NCI-H2081 (cell line): Measurements from ENCODE around the gene PPFIA4.

Source experiments
- DNase-seq, 2 experiments: peaks; one replicate each; lab custom pipeline; 2025; lab: John Stamatoyannopoulos, UW

The PPFIA4 gene

DNA sequence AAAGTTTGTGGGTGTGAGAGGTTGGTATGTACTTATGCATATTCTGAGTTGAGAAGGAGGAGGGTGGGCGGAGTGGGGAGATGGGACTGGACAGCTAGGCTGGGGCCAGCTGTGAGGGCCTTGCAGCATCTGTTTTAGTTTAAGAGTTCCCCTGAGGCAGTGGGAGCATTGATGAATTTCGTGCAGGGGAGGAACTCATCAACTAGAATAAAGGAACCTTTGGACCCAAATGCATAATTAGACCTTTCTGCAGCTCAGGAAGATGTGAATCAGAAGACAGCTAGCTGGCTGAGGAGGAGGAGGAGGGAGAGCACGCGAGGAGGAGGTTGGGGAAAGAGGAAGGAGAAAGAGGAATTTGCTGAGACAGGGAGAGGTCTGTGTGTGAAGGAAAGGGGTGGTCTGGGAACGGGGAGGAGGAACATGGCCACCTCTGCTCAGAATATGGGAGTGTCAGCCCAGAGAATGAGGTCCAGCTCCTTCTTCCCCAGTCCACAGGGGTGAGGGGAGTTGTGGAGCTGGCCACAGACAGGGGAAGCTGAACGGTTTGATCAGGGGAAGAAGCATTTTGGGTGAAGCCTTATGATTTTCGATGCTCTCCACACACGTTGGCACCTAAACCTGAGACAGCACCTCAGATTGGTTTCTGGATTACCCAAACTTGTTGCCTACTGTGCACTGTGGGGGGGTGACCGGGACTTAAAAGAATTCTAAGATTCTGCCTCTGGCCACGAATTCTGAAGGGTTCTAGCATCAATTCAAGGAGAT lies 31.8 kb downstream of the PPFIA4 start:
- no peak for DNase-seq

- no peak for DNase-seq
Observed at GRCh38 chr1:203058676-203058935, 32.3 kb downstream of the PPFIA4 start.

DNA sequence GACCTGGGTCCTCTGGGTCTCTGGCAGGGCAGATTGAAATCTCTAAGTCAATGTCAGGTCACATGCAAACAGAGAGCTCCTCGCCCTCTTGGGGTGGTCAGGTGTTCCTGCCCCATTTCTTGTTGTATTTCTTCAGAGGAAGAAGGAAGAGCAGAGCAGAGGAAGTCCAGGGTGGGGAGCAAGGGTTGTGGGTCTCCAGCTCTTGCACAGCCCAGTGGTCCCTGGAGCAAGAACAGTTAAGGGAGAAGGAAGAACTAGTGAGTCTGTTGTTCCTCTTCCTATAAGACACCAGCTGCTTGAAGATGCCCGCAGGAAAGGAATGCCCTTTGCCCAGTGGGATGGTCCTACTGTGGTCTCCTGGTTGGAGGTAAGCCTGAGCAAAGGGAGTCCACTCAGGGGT lies 33.2 kb downstream of the PPFIA4 start:
- DNase-seq: no peak

DNA sequence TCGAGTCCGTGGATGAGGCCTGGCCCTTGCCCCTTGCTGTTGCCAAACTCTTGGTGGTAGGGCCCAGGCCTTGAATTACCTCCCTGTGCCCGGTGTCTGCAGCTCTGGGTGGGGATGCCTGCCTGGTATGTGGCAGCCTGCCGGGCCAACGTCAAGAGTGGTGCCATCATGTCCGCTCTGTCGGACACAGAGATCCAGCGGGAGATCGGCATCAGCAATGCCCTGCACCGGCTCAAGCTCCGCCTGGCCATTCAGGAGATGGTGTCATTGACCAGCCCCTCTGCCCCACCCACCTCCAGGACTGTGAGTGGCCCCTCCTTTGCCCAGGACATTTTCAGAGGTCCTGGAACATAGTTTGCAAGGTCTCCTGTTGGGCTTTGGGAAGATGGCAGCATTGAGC lies 33.8 kb downstream of the PPFIA4 start:
- no peak for DNase-seq

GRCh38 chr1:203063287-203063686 lies 37.0 kb downstream of the PPFIA4 start:
- no peak for DNase-seq

DNA sequence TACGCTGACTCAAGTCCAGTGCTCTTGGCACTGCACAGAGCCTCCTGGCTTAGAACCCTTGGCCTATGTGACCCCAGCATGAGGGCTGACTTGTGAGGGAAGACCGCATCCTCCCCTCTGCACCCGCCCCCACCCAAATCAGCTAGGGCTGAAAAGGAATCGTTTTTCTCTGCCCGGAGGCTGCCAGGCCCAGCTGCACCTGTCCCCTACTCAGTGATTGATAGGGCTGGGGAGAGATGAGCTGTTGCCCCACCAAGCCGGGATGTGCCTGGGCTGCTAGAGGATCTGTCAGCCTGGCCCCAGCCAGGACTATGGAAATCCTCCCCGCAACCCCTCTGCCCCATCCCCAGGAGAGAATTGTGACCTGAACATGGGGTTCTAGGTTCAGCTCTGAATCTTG lies 38.9 kb downstream of the PPFIA4 start:
- DNase-seq: no peak

GRCh38 chr1:203065986-203066385 lies 39.7 kb downstream of the PPFIA4 start:
- DNase-seq: no peak

- DNase-seq: no peak
Observed at GRCh38 chr1:203066965-203067364, 40.7 kb downstream of the PPFIA4 start.

GRCh38 chr1:203069030-203069747 lies 42.9 kb downstream of the PPFIA4 start:
- DNase-seq: peak in 1 of 2 experiments; percentile 53

DNA sequence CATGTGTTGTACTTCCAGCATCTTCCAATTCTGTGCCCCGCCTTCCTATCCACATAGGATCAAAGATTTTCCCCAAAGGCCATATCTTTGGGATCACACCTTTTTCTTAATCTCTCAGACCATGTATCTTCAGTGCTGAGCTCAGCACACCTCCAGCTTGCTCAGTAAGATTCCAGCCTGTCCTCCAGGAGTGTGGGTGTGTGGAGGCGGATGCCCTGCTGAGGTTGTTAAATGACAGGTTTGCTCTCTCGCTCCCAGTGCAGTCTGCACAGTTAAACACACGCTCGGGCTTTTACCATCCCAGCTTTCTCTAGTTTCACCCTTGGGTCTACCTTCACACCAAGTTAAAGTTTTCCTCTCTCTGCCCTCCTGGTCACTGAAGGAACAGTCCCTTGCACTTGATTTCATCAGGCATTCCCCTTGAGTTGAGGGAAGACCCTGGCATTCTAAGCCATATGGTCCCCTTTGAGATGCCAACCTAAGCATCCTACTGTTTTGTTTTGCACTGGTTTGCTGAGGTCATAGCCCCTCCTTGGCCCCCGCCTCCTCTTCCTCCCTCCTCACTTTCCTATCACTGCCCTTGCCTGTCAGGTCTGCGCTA lies 45.8 kb downstream of the PPFIA4 start:
- DNase-seq: no peak

DNA sequence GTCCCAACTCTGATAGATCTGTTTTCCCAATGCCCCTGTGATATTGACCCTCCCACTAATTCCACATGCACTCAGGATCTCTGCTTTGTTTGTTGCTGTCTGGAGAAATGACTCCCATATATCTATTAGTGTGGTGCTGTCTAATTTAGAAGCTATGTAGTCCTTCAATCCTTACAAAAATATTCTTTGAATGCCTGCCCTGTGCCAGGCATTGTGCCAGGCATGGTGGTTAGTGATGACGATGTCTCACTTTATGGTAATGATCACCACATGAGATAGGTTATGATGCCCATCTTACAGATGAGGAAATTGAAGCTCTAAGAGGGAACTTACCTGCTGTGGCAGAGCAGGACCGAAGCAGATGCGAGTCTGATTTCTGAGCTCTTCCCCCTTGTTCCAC lies 46.6 kb downstream of the PPFIA4 start:
- DNase-seq: no peak

DNA sequence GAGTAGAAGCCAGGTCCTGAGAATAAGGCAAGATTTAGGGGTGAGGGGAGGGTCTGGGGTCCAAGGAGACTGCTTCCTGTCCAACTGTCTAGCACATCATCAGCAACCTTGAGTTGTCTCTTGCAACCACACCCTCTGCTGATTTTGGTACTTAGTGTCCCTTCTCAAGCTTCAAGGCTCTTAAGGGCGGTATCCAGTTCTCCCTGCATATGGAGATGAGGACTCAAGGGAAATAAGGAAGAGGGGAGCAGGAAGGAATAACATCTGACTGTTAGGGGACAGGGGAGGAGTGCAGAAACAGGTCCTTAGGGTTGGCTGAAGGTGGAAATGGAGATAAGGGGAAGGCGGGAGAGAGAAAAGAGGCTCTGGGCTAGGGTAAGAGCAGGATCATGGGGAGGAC lies 47.2 kb downstream of the PPFIA4 start:
- DNase-seq: no peak

GRCh38 chr1:203074610-203075009 lies 48.3 kb downstream of the PPFIA4 start:
- DNase-seq: no peak

- no peak for DNase-seq
Observed at GRCh38 chr1:203075236-203076030, 49.1 kb downstream of the PPFIA4 start.

- no peak for DNase-seq
Observed at GRCh38 chr1:203076031-203076511, 49.8 kb downstream of the PPFIA4 start.

DNA sequence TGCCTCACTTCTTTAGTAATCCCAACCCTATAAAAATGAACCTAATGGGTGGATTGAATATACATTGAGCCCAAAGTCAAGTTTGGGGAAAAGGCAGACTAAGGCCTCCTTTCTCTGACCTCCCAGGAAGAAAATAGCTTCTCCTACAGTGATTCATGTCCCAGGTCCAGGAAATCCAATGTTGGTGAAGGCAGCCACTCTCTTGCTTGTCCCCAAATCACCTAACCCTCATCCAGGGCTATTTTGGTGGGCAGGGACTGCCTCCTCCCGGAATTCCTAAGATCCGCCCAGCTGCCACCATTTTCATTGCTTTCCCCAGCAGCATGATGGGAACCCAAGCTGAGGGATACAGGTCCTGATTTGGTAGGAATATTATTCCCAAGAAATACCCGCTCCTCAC lies 51.1 kb downstream of the PPFIA4 start:
- no peak for DNase-seq

- DNase-seq: no peak
Observed at GRCh38 chr1:203077956-203078355, 51.7 kb downstream of the PPFIA4 start.

DNA sequence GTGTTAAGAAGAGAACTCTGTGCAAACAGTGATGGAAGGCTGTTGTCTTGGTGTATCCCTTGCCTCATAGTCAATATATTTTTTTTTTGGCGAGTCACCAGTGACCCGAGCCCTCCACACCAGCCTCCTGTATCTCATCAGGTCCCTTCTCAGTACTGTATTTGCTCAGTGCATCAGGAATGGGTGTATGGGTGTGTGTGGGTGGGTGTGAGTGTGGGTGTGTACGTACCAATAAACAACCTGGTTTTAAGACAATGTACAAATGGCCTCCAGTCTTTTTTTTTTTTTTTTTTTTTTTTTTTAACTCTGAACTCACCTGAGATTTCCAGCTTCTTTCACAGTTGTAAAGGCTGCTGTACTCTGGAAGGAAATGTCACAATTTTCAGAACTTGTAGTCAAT lies 52.2 kb downstream of the PPFIA4 start:
- DNase-seq: no peak

GRCh38 chr1:203080456-203080855 lies 54.2 kb downstream of the PPFIA4 start:
- DNase-seq: no peak

- no peak for DNase-seq
Observed at GRCh38 chr1:203081465-203082230, 55.4 kb downstream of the PPFIA4 start.

DNA sequence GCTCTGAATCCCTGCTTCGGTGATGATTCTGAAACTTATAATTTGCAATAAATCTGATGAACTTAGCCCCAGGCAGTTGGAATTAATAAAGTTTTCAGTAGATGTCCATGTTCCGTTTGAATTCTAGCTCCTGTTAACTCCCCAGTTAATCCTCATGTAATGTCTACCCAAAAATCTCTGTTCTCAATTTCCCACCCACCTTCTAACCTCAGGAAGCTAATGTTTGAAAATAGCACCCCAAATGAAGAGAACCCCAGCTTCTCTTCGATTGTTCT lies 55.9 kb downstream of the PPFIA4 start:
- no peak for DNase-seq
